GM18907 (cell line): Measurements from ENCODE around the gene IFNL1.
"Not testable (repeated sequence)": the region's sequence is repeated elsewhere in the genome, so short reads cannot be mapped to it uniquely, and the experiment has no call there.

ENCODE experiments used
- ATAC-seq: cut with Tn5 transposase; IDR thresholded peaks from one replicate; pipeline ENCODE4 v1.9.1; 2021; ENCODE audit warnings: mild to moderate bottlenecking, moderate library complexity; ENCODE audit not compliant: unreplicated experiment

The IFNL1 gene

GRCh38 chr19:39269369-39269768 lies 26.8 kb upstream of the IFNL1 start:
- ATAC-seq: not testable (repeated sequence)

- no peak for ATAC-seq
These were observed 26.0 kb upstream of the IFNL1 start for GRCh38 chr19:39270036-39270871.

- ATAC-seq: not testable (repeated sequence)
These were observed 22.3 kb upstream of the IFNL1 start for GRCh38 chr19:39273859-39274258.

DNA sequence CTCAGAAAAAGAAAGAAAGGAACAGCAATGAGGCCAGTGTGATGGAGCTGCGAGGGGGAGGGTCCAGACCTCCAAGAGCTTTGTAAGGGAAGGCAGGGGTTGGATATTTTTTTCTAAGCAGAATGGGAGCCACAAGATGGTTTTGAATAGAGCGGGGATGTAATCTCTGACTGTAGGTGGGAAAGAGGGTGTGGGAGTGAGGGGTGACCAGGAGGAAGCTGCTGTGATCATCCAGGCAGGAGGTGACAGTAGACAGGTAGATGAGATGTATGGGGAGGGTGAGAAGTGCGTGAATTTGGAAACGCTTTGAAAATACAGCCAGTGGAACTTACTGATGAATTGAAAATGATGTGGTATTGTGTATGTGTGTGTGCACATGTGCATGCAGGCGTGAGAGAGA lies 20.6 kb upstream of the IFNL1 start:
- ATAC-seq: no peak

DNA sequence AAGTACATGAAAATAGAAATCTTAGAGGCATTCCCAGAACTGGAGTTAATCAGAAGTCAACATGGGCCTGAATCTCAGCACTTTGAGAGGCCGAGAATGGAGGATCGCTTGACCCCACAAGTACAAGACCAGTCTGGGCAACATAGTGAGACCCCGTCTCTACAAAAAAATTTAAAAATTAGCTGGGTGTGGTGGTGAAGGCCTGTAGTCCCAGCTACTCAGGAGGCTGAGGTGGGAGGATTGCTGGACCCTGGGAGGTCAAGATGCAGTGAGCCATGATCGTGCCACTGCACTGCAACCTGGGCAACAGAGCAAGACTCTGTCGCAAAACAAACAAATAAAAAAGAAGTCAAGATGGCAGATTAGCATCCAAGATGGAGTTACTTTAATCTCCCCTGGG lies 19.5 kb upstream of the IFNL1 start:
- no peak for ATAC-seq

- no peak for ATAC-seq
These were observed 18.6 kb upstream of the IFNL1 start for GRCh38 chr19:39277598-39277997.

- ATAC-seq: no peak
These were observed 14.2 kb upstream of the IFNL1 start for GRCh38 chr19:39282021-39282420.

DNA sequence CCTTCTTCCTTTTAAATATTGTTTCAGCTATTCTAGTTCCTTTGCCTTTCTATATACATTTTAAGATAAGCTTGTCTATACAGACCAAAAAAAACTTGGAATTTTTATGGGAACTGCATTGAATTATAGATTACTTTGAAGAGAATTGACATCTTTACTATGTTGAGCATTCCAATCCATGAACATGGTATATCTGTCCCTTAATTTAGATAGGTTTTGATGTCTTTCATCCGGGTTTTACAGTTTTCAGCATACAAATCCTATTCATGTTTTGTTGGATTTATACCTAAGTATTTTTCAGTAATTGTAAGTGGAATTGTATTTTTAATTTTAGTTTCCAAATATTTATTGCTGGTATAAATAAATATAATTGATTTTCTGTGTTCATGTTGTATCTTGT lies 12.2 kb upstream of the IFNL1 start:
- ATAC-seq: no peak

DNA sequence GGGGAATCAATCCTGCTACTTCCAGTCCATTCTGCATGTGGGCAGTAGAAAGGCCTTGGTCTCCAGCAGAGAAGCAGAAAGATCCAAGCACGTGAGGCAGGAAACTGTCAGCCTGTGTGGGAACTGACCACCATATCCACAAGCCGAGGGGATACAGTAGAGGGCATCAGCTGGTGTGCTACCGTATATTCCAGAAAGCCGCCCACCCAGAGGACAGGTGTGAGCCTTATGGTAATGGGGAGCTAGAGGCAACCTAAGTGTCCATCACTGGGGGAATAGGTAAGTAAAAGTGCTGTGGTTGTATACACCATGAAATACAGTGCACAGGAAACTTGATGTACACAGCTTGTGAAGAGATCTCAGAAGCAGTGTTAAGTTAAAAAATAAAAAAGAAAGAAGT lies 2.8 kb upstream of the IFNL1 start:
- ATAC-seq: no peak

DNA sequence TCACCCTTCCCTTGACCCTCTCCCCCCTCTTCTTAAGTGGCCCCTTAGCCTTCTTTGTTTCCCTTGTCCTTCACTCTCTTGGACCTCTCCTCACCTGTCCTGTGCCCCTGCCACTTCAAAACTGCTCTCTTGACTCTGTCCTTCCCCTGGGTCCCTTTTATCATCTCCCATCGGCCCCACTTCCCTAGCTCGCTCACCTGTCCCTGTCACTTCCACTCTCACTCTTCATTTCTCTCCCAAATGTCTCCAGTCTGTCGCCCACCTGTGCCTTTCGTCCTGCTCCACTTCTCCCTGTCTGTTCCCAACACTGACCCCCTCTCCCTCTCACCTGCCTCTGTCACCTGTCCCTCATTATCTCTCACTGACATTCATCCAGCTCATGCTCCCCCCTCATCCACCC lies 699 bp downstream of the IFNL1 start:
- no peak for ATAC-seq

DNA sequence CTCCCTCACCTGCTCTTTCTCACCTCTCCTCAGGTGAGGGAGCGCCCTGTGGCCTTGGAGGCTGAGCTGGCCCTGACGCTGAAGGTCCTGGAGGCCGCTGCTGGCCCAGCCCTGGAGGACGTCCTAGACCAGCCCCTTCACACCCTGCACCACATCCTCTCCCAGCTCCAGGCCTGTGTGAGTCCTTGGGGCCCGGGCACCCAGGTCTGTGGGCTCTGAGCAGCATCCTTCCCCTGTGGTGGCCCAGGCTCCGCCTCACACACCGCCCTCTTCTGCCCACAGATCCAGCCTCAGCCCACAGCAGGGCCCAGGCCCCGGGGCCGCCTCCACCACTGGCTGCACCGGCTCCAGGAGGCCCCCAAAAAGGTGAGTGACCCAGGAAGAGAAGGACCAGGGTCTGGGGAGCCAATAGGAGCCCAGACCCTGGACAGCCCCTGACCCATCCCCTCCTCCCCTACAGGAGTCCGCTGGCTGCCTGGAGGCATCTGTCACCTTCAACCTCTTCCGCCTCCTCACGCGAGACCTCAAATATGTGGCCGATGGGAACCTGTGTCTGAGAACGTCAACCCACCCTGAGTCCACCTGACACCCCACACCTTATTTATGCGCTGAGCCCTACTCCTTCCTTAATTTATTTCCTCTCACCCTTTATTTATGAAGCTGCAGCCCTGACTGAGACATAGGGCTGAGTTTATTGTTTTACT lies 1.9 kb downstream of the IFNL1 start:
- no peak for ATAC-seq

- ATAC-seq: no peak
These were observed 3.2 kb downstream of the IFNL1 start for GRCh38 chr19:39299404-39299803.

DNA sequence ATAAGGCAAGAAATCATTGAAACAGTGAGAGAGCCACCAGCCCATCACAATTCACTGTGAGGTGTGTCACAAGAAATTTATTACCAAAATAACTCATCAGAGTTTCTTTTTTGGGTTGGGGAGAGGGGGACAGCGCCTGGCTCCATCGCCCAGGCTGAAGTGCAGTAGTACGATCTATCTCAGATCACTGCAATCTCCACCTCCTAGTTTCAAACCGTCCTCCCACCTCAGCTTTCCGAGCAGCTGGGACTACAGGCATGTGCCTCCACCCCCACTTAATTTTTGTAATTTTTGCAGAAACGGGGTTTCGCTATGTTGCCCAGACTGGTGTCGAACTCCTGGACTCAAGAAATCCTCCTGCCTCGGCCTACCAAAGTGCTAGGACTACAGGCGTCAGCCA lies 3.6 kb downstream of the IFNL1 start:
- no peak for ATAC-seq

DNA sequence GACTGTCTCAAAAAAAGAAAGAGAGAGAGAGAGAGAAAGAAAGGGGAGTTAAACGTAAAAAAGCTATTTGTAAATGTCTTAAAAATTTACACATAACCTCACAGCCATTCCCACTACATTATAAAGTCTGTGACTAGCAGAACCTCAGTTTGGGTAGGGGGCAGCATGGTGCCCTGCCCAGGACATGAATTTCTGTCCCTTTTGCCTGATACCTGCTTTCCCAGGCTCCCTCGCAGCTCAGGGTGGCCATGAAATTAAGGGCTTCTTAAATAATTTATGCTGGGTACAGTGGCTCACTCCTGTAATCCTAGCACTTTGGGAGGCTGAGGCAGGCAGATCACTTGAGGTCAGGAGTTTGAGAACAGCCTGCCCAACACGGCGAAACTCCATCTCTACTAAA lies 4.8 kb downstream of the IFNL1 start:
- ATAC-seq: no peak

- ATAC-seq: no peak
These were observed 5.4 kb downstream of the IFNL1 start for GRCh38 chr19:39301562-39301961.

- no peak for ATAC-seq
These were observed 7.4 kb downstream of the IFNL1 start for GRCh38 chr19:39303373-39304184.

DNA sequence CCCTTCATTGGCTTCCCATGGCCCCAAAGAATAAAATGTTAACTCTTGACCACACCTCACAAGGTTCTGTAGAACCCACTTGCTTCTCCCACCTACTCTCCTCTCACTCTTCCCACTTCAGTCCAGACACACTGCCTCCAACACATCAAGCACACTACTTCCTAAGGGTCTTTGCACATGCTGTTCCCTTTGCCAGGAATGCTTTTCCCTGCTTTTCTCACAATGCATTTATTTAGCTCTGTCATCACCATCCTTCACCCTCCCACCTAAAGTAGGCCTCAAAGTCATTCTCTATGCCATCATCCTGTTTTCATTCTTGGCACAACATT lies 7.9 kb downstream of the IFNL1 start:
- ATAC-seq: no peak

DNA sequence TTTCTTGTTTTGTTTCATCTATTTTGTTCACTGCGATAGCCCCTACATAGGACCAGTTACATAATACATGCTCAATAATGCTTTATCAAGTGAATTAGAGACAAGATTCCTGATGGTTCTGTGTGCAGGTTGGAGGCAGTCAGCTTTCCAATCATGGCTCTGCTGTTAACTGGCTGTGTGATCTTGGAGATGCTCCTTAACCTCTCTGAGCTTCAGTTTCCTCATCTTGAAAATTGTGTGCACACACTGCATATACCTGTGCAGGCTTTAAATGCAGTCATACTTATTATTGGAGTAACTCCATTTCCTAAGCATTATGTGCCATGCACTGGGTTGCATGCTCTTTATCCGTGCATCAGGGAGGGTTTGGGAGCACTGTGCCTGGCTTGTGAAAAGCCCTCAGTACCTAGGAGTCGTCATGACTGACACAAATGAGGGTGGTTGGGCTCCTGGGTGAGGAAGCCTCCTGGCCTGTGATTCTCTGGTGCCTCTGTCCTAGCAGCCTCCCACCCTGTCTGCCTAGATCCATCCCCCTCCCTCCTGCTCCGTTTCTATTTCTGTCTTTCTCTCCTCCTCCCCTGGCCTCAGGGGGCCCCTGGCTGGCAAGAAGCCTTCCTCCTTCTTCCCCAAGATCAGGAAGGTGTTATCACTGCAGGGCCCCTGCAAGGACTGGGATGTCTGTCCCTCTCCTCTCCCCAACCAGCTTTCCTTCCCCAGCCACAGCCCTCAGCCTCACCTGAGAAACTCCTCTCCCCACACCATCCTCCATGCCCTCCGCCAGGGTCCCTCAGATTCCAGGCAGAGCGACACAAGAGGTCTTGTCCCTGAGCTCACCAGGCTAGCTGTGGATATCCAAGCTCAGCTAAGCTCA lies 8.7 kb downstream of the IFNL1 start:
- ATAC-seq: no peak

DNA sequence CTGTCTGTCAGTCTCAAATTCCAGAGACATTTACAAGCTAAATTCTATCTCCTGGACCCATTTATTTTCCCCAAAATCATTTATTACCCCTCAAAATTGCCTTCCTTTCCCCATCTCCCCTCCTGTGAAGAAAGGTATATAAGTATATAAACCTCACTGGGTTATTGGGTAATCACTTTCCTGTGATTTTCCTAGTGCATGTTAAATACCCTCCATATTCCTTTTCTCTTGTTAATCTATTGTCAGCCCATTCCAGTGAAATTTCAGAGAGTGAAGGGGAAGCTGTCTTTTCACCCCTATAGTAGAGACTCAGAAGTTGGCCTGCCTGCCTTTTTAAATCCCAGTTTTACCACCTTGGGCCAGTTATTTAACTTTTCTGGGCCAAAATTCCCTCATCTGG lies 9.9 kb downstream of the IFNL1 start:
- ATAC-seq: no peak

DNA sequence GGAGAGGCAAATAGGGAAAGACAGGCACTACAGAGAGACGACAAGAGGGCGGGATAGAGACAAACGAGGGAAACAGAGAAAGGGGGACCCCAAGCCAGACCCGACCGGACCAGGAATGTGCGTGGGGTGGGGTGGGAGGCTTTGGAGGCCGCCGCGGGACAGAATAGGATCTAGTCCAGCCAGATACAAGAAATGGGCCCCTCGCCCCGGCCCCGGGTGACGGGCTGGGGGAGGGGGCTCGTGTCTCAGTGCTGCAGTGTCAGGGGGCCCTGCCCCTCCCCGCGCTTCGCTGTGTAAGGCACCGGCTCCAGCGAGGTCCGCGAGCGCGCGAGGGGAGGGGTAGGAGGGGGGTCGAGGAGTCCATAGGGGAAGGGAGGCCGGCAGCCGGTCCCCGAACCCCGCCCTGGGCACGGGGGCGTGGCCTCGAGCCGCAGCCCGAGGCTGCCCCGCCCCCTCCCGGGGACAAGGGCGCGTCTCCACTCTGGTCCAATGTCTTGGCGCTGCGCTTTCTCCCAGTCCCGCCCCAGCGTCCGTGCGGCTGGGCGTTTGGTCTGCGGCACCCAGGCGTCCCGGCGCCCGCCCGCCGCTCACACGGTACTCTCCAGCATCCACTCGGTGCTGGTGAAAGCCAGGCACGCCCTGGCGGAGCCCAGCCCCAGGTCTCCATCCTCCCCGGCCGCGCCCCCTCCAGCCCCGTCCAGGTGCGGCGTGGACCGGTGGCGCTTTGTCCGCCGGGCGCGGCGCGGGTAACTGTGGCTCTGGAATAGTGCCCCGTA lies 11.0 kb downstream of the IFNL1 start:
- no peak for ATAC-seq
